Measurements from ENCODE around the gene CCSER2.

GRCh38 chr10:84548869-84549268, 220.5 kb downstream of the CCSER2 start:
- TF ChIP-seq POLR2A (IDR thresholded peaks at IDR 0.05) (no peak), CTCF (IDR thresholded peaks at IDR 0.05) (no peak)
